Effector memory CD8-positive, alpha-beta T cell (primary cell): ENCODE data around the gene BCAS4.

Experiments
- ATAC-seq: fragments of 150-1000 bp; cut with Tn5 transposase; replicated peaks from 2 replicates; pipeline ENCODE4 v1.10.0; 2021; ENCODE audit warnings: mild to moderate bottlenecking, moderate library complexity
- DNase-seq, 3 experiments: peaks; one replicate each; pipeline ENCODE4 v3.0.0; 2021
- H3K27ac Mint-ChIP-seq, 2 donors: one replicate each; pipeline ENCODE4 v1.8.0; 2022; ENCODE audit warnings: mild to moderate bottlenecking in 2 of 2, mixed read lengths in 2 of 2, moderate library complexity in 2 of 2
- H3K27me3 Mint-ChIP-seq, 2 donors: one replicate each; pipeline ENCODE4 v1.8.0; 2022; ENCODE audit warnings: mixed read lengths in 2 of 2
- H3K36me3 Mint-ChIP-seq: one replicate; pipeline ENCODE4 v1.8.0; 2022; ENCODE audit warnings: mild to moderate bottlenecking, moderate library complexity, mixed read lengths; ENCODE audit not compliant: insufficient read depth
- H3K4me1 Mint-ChIP-seq, 2 donors: one replicate each; pipeline ENCODE4 v1.8.0; 2022; ENCODE audit warnings: low read depth in 2 of 2, mixed read lengths in 2 of 2
- H3K4me3 Mint-ChIP-seq, 2 donors: one replicate each; pipeline ENCODE4 v1.8.0; 2022; ENCODE audit warnings: mild to moderate bottlenecking in 2 of 2, mixed read lengths in 2 of 2, moderate library complexity in 2 of 2
- H3K9me3 Mint-ChIP-seq, 2 donors: one replicate each; pipeline ENCODE4 v1.8.0; 2022; ENCODE audit warnings: mixed read lengths in 2 of 2

Gene BCAS4

DNA sequence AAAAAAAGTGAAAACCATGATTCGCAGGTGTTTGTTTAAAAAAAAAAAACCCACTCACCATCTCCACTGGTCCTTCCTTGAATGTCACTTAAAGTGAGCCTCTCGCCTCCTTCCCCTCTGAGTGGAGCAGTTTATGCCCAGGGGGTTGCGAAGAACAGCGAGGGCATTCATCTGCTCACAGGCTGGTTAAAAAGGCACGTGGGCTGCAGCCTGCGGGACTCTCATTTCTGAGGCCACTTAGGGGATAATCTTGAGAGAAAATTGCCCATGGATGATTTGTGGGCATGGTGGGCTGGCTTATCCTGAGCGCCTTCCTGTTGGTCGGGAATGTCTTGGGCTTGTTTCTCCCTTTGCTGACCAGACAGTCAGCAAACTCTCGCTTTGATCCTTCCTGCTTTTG is 18.9 kb downstream of the BCAS4 start:
- peaks cover 0 to 4% of the 10 kb centered on the region in 2 donors for H3K9me3 Mint-ChIP-seq
- peaks cover 13% of the 10 kb centered on the region for H3K36me3 Mint-ChIP-seq
- no peak overlapping the region for H3K4me3 Mint-ChIP-seq
- ATAC-seq (no peak), DNase-seq (no peak)
- H3K27ac Mint-ChIP-seq = peak overlapping the region in 1 of 2 donors; percentile 78
- H3K27me3 Mint-ChIP-seq = no peaks in the 10 kb centered on the region
- peaks cover 18 to 36% of the 10 kb centered on the region in 2 donors for H3K4me1 Mint-ChIP-seq

DNA sequence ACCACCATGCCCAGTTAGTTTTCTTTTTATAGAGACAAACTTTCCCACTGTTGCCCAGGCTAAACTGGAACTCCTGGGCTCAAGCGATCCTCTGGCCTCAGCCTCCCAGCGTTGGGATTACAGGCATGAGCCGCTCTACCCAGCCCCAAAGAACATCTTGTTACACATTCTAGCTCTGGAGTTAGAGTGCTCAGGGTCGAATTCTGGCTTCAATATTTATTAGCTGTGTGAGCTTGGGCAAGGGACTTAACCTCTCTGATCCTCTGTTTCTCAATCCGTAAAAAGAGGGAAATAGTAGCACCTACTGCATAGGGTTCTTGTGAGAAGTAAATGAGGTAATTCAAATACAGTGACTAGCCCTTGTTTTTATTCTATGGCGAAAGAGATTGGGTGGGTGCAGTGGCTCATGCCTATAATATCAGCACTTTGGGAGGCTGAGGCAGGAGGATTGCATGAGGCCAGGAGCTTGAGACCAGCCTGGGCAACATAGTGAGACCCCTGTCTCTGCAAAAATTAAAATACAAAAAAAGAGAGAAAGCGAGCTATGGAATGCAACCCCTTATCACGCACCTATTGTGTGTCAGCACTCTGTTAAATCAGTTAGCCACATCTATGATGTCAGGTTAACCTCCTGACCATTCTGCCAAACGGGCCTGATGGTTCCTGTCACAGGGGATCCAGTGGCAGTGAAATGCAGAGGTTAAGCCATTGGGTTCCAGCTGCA is 19.7 kb downstream of the BCAS4 start:
- peak overlapping the region; percentile 41 to 60 for H3K4me3 Mint-ChIP-seq
- H3K36me3 Mint-ChIP-seq = peaks cover 14% of the 10 kb centered on the region
- H3K27ac Mint-ChIP-seq = peak overlapping the region in 1 of 2 donors; percentile 78
- H3K4me1 Mint-ChIP-seq = peaks cover 19 to 35% of the 10 kb centered on the region in 2 donors
- no peaks in the 10 kb centered on the region for H3K27me3 Mint-ChIP-seq
- ATAC-seq = no peak
- DNase-seq = no peak
- H3K9me3 Mint-ChIP-seq = peaks cover 0 to 4% of the 10 kb centered on the region in 2 donors

DNA sequence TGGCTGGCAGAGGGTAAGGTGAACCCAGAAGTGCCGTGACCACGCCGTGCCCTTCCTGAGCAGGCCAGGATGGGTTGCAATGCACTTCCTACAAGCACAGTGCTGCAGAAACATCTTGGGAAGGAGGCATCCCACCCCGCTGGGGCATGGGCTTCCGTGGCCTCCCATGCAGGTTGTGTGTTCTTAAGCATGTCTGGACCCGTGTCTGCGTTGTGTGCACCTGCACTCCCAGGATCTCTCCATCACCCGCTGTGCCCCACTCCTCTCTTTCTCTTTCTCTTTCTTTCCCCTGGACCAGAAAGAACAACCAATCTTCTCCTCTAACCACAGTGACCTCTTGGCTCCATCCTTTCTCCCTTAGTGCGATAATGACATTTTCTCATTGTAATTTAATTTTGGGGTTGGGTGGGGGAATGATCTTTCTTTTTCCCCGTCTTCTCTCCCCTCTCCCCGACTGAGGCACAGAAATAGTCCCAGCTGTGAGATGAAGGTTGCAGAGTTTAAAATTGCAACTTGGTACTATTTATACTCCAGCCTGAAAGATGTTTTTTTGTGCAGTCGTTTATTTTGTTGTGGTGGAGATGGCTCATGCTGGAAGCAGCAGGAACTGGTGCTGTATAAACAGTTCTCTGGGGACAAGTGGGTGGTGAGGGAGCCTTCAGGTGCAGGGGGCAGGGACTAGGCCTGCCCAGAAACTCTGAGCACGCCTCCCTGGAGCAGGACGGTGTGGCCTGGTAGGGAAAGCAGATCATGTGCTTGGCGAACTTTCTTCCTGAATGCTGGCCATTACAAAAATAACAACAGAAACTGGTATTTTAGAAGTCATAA is 20.5 kb downstream of the BCAS4 start:
- Mint-ChIP-seq H3K27me3 (no peaks in the 10 kb centered on the region), H3K4me1 (peaks cover 21 to 39% of the 10 kb centered on the region in 2 donors), H3K27ac (peak overlapping the region; percentile 7 to 17), H3K9me3 (peaks cover 0 to 4% of the 10 kb centered on the region in 2 donors), H3K36me3 (peaks cover 17% of the 10 kb centered on the region), H3K4me3 (peak overlapping the region; percentile 16 to 60)
- ATAC-seq (no peak), DNase-seq (no peak)

DNA sequence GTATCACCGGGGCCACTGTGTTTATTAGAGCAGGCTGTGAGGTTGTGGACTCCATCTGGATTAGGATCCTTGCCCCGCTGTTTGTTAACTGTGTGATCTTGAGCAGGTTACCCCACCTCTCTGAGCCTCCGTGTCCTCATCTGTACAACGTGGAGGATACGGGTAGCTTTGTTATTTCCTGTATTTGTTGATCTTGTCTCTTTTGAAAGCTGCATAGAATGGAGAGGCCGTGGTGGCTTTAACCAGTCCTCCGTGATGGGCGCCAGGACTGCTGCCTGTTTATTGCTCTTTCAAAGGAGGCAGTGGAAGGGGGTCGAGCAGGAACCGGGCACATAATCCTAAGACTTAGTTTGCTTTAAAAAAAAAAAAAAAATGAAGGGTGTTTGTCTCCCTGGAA is 22.9 kb downstream of the BCAS4 start:
- DNase-seq = no peak
- no peak for ATAC-seq
- peak overlapping the region; percentile 95 to 98 for H3K27ac Mint-ChIP-seq
- peaks cover 21 to 41% of the 10 kb centered on the region in 2 donors for H3K4me1 Mint-ChIP-seq
- peak overlapping the region; percentile 73 to 74 for H3K4me3 Mint-ChIP-seq
- H3K36me3 Mint-ChIP-seq = peaks cover 17% of the 10 kb centered on the region
- H3K27me3 Mint-ChIP-seq = no peaks in the 10 kb centered on the region
- H3K9me3 Mint-ChIP-seq = peaks cover 0 to 4% of the 10 kb centered on the region in 2 donors

DNA sequence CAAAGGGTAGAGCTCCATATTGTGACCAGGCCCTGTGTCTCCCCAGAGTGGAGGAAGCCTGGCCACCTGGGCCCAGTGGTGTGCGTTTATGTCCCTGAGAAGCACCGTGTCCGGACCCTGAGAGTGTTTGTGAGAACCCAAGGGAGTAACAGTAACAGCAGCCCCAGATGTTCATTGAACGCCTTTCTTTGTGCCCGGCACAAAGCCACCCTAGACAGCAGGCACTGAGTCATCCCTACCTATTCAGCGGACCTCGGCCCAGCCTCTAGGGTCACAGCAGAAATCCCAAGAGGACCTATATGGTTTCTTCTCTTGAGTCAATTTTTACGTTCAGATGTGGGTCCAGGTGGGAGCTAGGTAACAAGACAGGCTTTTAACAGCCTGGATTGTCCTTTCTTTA is 24.5 kb downstream of the BCAS4 start:
- H3K4me1 Mint-ChIP-seq = peaks cover 18 to 33% of the 10 kb centered on the region in 2 donors
- peak overlapping the region; percentile 95 to 98 for H3K27ac Mint-ChIP-seq
- H3K9me3 Mint-ChIP-seq = peaks cover 0 to 4% of the 10 kb centered on the region in 2 donors
- H3K36me3 Mint-ChIP-seq = peaks cover 12% of the 10 kb centered on the region
- H3K27me3 Mint-ChIP-seq = no peaks in the 10 kb centered on the region
- no peak for DNase-seq
- no peak for ATAC-seq
- H3K4me3 Mint-ChIP-seq = no peak overlapping the region

DNA sequence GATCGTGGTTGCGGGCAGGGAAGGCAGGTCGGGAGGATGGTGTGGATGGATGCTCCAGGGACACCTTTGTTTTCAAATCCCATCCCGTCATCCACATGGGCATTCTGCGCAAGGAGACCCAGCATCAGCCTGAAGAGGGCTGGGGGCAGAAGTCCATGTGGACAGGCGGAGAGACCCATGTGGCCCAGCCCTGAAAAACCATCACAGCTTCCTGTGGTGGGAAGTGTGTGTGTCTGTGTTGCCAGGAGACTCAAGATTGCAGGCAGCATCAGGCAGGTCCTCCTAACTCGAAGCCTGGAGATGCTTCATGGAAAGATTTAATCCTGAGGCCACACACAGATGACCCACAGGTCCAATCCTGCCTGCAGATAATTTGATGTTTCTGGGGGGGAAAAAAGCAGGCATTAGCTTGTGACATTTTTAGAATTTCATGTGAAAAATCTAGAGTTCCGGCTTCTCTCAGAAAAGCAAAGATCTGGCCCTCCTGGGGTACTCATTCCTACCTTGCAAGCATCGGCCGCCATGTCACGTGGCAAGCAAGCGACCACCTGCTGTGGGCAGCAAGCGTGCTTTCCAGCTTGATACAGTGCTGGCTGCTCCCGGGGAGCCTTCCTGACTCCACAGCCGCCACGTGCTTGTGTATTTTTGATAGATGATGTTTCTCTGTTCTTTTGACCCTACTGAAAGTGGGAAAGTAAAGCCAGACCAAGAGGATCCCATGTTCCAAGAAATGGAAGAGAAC is 25.8 kb downstream of the BCAS4 start:
- Mint-ChIP-seq H3K27ac (peak overlapping the region; percentile 72 to 76), H3K9me3 (peaks cover 0 to 4% of the 10 kb centered on the region in 2 donors), H3K36me3 (peaks cover 12% of the 10 kb centered on the region), H3K4me3 (no peak overlapping the region), H3K4me1 (peaks cover 15 to 25% of the 10 kb centered on the region in 2 donors), H3K27me3 (no peaks in the 10 kb centered on the region)
- ATAC-seq (no peak), DNase-seq (no peak)

DNA sequence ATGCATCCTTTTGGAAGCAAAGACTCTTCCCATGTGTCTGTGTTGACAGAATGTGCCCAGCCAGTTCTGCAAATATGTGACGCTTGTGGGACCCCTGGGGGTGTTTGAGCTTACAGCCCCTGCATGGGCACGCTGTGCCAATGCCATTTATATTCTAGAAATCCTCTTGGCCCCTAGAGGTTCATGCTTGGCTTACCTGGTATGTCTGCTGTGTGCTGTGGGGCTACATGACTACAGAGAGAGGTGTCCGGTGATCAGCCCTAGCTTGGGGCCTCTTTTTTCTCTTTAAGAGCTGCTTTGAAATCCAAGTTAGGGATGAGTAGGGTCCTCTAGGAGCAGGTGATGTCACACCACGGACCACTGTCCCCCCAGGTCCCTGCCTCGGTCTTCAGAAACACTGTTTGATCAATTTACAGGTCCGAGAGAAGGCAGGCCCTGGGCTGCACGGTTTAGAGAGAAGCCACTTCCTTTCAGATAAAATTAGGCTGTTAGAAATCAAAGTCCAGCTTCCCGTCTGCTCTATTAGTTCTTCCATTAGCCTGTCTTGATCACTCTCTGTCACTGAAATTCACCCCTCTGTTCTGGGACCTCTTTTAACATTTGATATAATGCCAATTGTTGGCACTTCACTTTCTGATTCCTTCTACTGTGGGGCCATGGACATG is 26.5 kb downstream of the BCAS4 start:
- ATAC-seq (no peak), DNase-seq (no peak)
- Mint-ChIP-seq H3K4me3 (peak overlapping the region in 1 of 2 donors; percentile 23), H3K4me1 (peaks cover 15 to 24% of the 10 kb centered on the region in 2 donors), H3K9me3 (peaks cover 0 to 4% of the 10 kb centered on the region in 2 donors), H3K36me3 (peaks cover 12% of the 10 kb centered on the region), H3K27ac (peak overlapping the region; percentile 27 to 76), H3K27me3 (no peaks in the 10 kb centered on the region)

DNA sequence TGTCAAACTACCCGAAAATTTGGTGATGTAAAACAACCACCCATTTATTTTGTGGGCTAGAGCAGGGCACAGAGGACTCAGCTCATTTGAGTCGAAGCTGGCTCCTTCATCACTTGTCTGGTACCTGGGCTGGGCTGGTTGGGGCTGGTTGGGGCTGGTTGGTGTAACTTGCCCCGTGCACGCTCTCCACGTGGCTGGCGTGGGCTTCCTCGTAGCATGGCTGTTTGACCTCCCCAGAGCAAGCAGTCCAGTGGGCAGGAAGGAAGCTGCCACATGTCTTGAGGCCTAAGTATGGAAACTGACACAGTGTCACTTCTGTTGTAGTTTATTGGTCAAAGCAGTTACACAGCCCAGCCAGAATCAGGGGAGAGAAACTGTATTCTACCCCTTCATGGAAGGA is 27.1 kb downstream of the BCAS4 start:
- DNase-seq = no peak
- Mint-ChIP-seq H3K27ac (peak overlapping the region; percentile 27 to 76), H3K36me3 (peaks cover 12% of the 10 kb centered on the region), H3K27me3 (no peaks in the 10 kb centered on the region), H3K4me1 (peaks cover 15 to 24% of the 10 kb centered on the region in 2 donors), H3K9me3 (peaks cover 0 to 4% of the 10 kb centered on the region in 2 donors), H3K4me3 (peak overlapping the region in 1 of 2 donors; percentile 23)
- ATAC-seq = no peak

DNA sequence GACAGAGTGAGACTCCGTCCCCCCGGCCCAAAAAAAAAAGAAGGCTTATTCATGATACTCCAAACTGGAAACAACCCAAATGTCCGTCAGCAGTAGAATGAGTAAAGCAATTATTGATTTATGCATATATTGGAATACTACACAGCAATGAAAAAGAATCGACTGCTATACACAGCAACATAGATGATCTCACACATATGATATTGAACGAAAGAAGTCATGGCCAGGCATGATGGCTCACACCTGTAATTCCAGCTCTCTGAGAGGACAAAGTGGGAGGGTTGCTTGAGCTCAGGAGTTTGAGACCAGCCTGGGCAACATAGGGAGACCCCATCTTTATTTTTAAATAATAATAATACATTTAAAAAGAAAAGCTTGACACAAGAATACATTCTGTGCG is 28.5 kb downstream of the BCAS4 start:
- H3K36me3 Mint-ChIP-seq = peaks cover 15% of the 10 kb centered on the region

DNA sequence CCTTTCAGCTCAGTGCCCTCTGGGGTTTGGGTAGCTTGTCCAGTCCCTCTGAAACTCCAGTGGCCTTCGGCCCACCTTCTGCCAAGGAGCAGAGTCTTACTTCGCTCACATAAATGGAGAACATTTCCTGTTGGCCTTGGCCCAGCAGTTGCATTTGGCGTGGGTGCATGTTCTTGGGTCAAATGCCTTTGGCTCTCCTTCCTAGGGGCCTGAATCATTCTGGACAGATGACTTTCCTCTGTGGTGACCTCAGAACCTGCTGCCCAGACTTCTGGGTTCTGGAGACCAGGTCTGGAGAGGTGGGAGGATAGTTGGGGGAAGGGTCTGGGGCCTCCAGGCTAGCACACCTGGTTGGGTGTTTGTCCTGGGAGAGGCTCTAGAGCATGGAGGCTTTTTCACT is 29.3 kb downstream of the BCAS4 start:
- Mint-ChIP-seq H3K9me3 (no peaks in the 10 kb centered on the region), H3K27ac (no peak overlapping the region), H3K36me3 (peaks cover 10% of the 10 kb centered on the region), H3K4me1 (peaks cover 3 to 11% of the 10 kb centered on the region in 2 donors), H3K27me3 (no peaks in the 10 kb centered on the region), H3K4me3 (no peak overlapping the region)
- DNase-seq (no peak), ATAC-seq (no peak)

More for the DNA sequence above, 28.5 kb downstream of the BCAS4 start:
- no peaks in the 10 kb centered on the region for H3K27me3 Mint-ChIP-seq
- peaks cover 8 to 16% of the 10 kb centered on the region in 2 donors for H3K4me1 Mint-ChIP-seq
- DNase-seq (no peak), ATAC-seq (no peak)
- H3K9me3 Mint-ChIP-seq = peaks cover 0 to 3% of the 10 kb centered on the region in 2 donors
- no peak overlapping the region for H3K4me3 Mint-ChIP-seq
- no peak overlapping the region for H3K27ac Mint-ChIP-seq

DNA sequence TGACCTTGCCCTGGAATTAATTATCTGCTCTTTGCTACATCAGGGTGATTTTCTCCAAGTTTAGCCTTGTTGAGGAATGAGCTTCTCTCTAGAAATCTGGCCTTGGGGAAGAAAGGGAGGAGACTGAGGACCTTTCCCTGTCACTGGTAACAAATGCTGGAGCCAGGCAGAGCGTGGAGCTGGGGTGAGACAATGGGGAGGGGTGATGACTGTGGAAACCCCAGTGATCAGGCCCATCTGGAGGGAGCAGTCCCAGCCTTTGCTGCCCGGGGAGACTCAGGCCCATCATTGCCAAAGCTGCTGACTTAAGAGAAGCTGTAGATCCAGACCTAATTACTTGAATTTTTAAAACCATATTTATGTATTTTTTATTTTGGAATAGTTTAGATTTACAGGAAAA is 31.3 kb downstream of the BCAS4 start:
- no peaks in the 10 kb centered on the region for H3K27me3 Mint-ChIP-seq
- H3K4me1 Mint-ChIP-seq = peaks cover 0 to 2% of the 10 kb centered on the region in 2 donors
- H3K27ac Mint-ChIP-seq = peak overlapping the region in 1 of 2 donors; percentile 8
- no peak for DNase-seq
- ATAC-seq = no peak
- no peak overlapping the region for H3K4me3 Mint-ChIP-seq
- peaks cover 10% of the 10 kb centered on the region for H3K36me3 Mint-ChIP-seq
- no peaks in the 10 kb centered on the region for H3K9me3 Mint-ChIP-seq

DNA sequence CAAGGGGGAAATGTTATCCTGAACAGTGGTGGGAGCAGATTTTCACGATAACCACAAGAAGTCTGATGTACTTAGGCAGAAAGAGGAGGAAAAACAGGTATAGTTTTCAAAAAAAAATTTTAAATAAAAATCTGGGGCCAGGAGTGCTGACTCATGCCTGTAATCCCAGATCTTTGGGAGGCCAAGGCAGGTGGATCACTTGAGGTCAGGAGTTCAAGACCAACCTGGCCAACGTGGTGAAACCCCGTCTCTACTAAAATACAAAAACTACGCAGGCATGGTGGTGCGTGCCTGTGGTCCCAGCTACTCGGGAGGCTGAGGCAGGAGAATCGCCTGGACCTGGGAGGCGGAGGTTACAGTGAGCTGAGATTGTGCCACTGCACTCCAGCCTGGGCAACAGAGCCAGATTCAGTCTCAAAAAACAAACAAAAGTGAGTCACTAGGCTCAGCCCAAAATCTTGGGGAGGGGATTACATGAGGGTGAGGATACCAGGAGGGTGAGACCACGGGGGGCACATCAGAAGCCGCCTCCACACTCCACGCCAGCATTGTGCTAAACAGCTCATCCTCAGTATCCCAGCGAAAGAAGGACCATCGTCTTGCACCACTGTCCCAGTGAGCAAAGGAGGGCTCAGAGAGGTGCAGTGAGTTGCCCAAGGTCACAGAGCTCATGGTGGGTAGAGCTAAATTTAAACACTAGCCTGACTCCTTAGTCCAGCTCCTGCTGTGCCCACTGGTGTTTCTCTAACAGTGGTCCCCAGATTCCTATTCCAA is 33.7 kb downstream of the BCAS4 start:
- no peak for DNase-seq
- no peak for ATAC-seq
- Mint-ChIP-seq H3K4me1 (peaks cover 0 to 4% of the 10 kb centered on the region in 2 donors), H3K9me3 (no peaks in the 10 kb centered on the region), H3K27ac (peak overlapping the region in 1 of 2 donors; percentile 60), H3K4me3 (no peak overlapping the region), H3K36me3 (peaks cover 30% of the 10 kb centered on the region), H3K27me3 (no peaks in the 10 kb centered on the region)
